HG03139 (cell line): Measurements from ENCODE around the gene ADGRL4.
"Not testable (repeated sequence)": the region's sequence is repeated elsewhere in the genome, so short reads cannot be mapped to it uniquely, and the experiment has no call there.

Experiments used
- ATAC-seq: cut with Tn5 transposase; IDR thresholded peaks from one replicate; pipeline ENCODE4 v1.9.1; 2021; ENCODE audit not compliant: unreplicated experiment

The ADGRL4 gene

GRCh38 chr1:78919150-78919549, 87.4 kb downstream of the ADGRL4 start:
- no peak for ATAC-seq

DNA sequence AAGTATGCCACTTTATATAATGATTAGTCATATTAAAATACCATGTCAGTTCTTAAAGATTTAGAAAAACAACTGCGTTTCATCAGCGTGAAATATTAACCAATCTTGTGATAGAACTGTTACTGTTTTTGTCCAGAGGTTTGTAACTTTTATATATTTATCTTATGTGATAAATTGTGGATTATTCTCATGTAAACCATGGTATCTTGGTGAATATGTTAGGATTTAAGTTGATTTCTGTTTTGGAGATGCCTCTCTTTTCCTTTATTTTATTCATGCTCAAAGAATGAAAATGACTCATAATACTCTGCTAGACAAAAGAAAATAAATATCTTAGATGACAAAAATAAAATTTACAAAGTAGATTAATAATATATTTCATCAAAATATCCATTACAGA, 88.4 kb downstream of the ADGRL4 start:
- no peak for ATAC-seq

DNA sequence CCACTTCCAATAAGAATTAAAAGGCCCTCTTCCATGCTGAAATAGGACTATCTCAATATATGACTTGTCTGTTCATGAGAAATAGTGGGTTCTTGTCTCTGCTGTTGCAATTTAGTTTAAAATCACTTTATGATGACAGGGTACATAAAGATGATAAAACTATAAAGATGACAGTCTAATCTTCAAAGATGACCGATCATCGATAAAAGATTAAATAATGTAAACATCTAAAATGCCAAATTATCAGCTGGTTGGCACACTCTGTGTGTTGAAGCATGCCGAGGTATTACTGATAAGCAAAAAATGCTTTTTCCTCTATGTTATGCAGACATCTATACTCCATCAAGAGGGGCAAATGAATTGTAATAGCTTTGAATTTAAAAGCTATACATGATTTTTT, 89.5 kb downstream of the ADGRL4 start:
- ATAC-seq: no peak

DNA sequence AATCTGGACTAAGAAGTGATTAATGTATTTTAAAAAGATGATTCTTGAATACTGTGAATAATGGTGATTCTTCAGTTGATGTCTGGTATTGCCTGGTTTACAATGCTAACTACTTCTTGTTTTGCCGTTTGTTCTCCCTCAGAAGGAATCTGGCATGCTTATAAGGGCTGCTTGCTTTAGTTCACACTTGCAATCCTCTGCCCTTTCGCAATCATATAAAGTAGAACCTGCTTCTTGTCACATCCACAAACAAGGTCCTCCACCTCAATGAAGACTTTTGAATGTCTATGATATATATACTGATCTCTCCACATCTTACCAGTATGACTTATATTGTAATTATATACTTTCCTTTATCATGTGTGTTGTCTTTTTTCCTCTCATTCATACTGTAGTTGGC, 92.6 kb downstream of the ADGRL4 start:
- ATAC-seq: no peak

DNA sequence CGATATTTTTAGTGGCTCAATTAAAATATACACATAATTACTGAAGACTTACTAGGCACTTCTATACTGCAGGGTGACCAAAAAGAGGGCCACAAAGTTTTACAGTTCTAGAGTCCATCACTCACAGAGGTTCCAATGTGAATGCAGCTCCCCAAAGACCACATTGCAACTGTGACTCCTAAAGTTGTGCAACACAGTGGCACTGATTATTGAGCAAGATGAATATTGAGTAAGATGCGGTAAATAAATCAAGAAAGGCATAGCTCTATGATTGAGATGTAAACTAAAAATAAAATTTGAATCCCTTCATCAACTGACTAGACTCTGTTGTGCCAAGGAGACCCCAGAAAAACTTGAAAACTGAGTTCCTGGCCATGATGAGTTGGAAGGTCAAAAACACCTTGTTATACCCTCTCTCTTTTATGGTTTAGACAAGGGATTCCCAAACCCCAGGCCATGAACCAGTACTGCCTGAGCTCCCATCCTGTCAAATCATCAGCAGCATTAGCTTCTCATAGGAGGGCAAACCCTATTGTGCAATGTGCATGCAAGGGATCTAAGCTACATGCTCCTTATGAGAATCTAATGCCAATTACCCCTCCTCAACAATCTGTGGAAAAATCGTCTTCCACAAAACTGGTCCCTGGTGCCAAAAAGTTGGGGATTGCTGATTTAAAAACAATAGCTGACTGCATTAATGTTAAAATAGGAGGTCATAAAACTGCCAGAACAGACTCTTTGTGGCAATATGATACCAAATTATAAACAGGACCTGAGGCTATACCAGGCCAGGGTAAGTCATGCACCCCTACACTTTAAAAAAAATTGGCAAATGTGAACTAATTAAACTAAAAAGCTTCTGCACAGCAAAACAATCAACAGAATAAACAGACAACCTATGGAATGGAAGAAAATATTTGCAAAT, 94.3 kb downstream of the ADGRL4 start:
- ATAC-seq: no peak

DNA sequence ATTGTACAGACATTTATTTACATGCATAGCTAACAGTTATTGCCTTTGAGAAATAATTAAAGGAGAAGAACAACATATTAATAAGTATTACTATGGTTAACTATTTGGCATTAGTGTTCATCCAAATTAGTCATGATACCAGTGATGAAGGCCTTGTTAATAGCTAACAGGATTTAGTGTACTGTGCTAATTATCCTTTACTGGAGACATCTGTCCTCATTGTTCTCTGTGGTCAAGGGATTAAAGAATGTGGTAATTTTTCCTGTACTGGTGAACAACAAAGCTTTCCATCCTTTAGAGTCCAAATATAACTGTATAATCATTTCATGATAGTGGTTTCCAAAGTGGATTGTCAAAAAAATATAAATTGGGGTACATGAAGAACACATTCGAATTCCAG, 103.9 kb downstream of the ADGRL4 start:
- no peak for ATAC-seq

DNA sequence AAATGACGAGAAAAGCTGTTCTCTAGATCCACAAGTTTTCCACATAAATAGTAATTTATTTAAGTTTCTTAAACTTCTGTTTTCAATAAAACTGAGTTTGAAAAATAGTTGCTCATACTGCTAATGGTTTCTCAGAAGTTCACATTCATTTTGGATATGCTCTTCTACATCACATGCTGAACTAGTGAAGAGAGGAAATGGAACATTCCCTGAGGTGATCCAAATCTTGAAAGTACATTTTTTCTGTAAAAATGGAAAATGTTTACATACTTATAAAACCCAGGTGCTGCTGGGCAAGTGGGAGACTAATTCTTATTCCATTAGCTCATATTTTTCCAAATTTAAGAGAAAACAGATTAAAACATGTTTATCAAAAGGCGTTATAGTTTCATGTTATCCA, 111.7 kb downstream of the ADGRL4 start:
- ATAC-seq: no peak

- no peak for ATAC-seq
Observed at GRCh38 chr1:78892260-78892840, 114.2 kb downstream of the ADGRL4 start.

DNA sequence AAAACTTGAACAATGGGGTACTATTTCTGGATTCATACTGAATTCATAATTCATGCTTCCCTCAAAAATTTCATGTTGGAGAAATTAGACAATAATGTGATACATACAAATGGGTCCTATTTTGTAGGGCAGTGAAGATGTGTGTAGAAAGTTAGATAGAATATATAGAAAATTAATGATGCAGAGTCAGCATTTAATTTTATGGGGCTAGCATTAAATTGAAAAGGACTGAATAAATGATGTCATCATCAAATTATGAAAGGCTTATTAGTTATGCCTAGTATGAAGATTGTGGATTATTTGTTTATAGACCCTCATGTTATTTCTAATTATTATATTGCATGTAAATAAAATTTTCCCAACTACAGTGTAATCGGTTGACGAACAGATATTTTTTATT, 119.1 kb downstream of the ADGRL4 start:
- no peak for ATAC-seq

DNA sequence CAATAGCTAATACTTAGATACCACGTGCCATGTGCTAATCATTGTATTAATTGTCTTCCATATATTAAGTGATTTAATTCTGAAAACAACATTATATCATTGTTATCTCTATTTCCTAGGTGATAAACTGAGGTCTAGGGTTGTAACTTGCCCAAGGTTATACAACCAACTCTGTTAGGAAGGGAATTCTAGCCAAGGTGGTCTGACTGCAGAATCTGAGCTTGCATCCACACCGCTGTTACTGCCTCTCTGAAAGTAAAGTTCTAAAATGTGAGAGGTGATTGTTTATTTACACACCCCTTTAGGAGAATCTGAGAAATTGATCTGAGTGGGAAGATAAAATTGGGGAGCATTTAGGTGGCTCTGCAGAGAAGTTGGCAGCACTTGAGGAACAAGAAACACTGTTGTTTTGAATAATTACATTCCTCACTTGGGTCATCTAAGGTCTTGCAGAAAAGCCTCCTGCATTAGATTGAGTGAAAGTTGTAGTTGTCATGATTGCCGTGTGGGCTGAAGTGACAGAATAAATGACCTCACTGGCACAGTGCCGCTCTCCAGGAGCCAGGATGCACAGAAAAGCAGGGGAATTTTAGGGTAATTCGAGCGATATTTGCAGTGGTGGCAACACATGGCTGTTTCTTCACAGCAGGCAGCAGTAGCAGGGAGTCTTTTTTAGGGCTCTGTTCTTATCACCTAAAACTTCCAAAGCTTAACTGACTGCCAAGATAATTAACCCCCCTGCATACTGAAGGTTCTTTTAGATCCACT, 121.7 kb downstream of the ADGRL4 start:
- ATAC-seq: no peak

GRCh38 chr1:78880223-78880622, 126.3 kb downstream of the ADGRL4 start:
- ATAC-seq: no peak

GRCh38 chr1:78875986-78876385, 130.5 kb downstream of the ADGRL4 start:
- ATAC-seq: not testable (repeated sequence)

DNA sequence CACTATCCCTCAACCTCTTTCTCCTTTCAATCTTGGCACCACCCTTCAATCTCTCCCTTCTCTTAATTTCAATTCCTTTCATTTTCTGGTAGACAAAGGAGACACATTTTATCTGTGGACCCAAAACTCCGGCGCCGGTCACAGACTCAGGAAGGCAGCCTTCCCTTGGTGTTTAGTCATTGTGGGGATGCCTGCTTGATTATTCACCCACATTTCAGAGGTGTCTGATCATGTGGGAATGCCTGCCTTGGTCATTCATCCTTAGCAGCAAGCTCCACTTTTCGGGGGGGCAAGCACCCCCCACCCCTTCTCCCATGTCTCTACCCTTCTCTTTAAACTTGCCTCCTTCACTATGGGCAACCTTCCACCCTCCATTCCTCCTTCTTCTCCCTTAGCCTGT, 133.7 kb downstream of the ADGRL4 start:
- not testable (repeated sequence) for ATAC-seq

DNA sequence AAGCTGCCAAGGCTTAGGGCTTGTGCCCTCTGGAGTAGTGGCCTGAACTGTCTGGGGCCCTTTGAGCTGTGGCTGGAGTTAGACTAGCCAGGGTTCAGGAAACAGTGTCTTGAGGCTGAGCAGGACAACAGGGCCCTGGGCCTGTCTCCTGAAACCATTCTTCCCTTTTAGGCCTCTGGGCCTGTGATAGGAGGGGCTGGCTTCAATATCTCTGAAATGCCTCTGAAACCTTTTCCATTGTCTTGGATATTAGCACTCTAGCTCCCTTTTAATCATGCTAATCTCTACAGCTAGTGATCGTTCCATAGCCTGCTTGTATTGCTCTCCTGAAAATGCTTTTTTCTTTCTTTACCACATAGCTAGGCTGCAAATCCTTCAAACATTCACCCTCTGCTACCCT, 135.3 kb downstream of the ADGRL4 start:
- no peak for ATAC-seq

DNA sequence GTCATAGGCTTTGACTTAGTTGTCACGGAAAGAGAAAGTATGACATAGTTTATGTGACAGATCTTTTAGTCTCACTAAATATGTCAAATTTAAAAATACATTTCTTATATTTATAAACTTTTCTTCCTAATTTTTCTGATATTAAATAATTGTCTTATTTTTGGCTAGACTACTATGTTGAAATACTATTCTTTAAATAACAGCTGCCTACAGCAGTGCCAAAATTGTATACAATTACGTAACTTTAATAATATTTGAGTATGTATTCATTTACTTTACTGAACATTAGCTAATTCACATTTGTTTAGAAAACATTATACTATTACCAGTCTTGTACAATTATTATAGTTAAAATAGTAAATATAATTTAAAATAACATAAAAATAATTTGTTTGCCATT, 137.4 kb downstream of the ADGRL4 start:
- no peak for ATAC-seq

DNA sequence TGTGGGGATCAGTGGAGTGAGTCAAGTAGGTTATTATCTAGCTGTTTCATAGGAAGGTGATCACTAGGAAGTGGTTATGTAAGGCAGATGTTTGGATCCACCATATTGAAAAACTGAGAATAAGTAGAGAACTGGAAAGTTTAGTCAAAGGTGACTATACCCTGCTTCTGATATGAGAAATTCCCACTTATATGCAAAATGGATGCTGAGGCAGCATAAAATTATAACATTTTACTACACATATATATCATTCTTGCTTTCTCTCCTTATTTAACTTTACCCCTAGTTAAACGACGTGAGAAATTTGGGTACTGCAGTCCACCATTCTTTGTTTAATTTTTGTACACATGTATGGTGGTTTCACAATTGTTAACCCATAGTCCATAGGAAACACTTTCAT, 142.4 kb downstream of the ADGRL4 start:
- no peak for ATAC-seq

GRCh38 chr1:78856096-78856495, 150.4 kb downstream of the ADGRL4 start:
- no peak for ATAC-seq

DNA sequence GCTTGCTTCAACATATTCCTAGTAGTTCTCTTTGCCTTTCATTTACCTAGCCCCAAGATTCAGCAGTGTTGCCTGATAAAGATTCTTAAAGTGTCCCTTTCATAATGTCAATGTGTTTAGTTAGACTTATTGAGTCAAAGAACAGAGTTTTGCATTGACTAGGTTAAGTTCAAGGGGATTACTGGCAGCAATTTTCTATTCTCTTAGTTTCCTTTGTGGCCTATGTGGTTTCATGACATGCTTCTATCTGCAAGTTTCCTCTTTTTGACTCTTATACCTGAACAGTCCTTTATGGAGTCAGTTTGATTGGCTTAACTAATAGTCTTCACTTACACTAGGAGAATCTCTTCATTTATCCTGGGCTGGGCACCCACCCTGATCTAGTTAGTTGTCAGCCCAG, 151.3 kb downstream of the ADGRL4 start:
- ATAC-seq: peak; percentile 90

DNA sequence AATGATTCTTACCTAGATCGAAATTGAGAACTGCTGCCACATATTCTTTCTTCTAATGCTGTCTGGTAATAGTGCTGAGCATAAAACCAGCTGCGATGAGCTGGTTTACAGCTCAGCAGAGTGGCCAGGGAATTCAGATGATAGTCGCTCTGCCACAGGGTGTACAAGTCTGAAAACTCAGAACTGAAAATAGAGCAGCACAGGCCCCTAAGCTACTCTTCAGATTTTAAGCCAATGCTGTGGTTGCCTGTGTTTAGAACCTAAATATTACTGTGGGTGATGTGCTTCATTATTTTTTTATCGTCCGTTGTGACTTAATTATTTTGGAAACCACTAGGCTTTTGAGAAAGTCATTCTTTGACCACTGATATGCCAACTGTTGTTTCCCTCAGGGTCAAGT, 152.0 kb downstream of the ADGRL4 start:
- ATAC-seq: no peak

- no peak for ATAC-seq
Observed at GRCh38 chr1:78843546-78843945, 163.0 kb downstream of the ADGRL4 start.

DNA sequence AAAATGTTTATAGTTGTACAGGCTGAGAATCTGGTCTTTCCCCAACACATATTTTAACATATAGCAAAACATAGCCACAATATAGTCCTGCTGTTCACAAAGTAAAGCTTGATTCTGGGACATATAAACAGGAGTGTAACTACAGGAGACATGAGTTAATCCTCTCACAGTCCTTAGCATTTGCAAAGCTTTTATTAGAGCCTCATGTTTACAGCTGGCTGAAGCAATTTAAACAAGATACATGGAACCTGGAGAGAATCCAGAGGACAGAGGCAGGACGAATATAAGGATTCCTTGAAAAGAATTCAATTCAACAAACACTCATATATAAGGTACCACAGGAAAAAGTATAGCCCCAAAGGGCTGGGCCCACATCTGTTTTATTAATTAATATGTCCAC, 163.4 kb downstream of the ADGRL4 start:
- ATAC-seq: no peak
